SK-N-SH (cell line): Measurements from ENCODE around the gene MAP10. TPM values are rescaled to one million over a fixed set of nuclear protein-coding genes. Genes with fewer than 3 reads are reported as not detected.

Experiments used
- CTCF ChIA-PET: fragments of 300-600, 350-600 bp; formaldehyde crosslinking; extraction: SDS; loops from one replicate; lab custom pipeline; 2021; lab: Yijun Ruan, JAX
- POLR2A ChIA-PET: fragments of 350-600 bp; sonication (Branson Sonifier 250); formaldehyde crosslinking; extraction: SDS; loops from one replicate; lab custom pipeline; 2020; ENCODE audit warnings: antibody characterized with exemption, inconsistent platforms; lab: Yijun Ruan, JAX
- DNase-seq: peaks from one replicate; pipeline ENCODE4 v3.0.0; 2012
- H2AFZ ChIP-seq: fragments of 200-600 bp; sonication (generic); 2 replicates; pipeline ENCODE4 v1.8.1; 2016; ENCODE audit warnings: antibody characterized with exemption, mild to moderate bottlenecking, low read depth
- H3F3A ChIP-seq: fragments of 200-600 bp; sonication (generic); replicated peaks from 2 replicates; pipeline ENCODE3; 2016; ENCODE audit warnings: antibody characterized with exemption, mild to moderate bottlenecking; ENCODE audit not compliant: insufficient read depth
- H3K27ac ChIP-seq, 2 experiments: fragments of 200-500 bp in 1 of 2; fragments of 200-600 bp in 1 of 2; sonication (Bioruptor generic) in 1 of 2; sonication (generic), shearing (Covaris generic) in 1 of 2; 2 replicates each; pipeline versions ENCODE4 v1.5.1 to v1.6.1; 2014 to 2016; ENCODE audit warnings: low read depth in 2 of 2, inconsistent platforms in 1 of 2, low read length in 1 of 2, mild to moderate bottlenecking in 1 of 2, mixed read lengths in 1 of 2
- H3K27me3 ChIP-seq: fragments of 200-600 bp; sonication (generic), shearing (Covaris generic); 2 replicates; pipeline ENCODE4 v1.6.1; 2016; ENCODE audit warnings: mixed run types; ENCODE audit not compliant: insufficient read depth
- H3K36me3 ChIP-seq, 2 experiments: fragments of 200-500 bp in 1 of 2; fragments of 200-600 bp in 1 of 2; sonication (Bioruptor generic) in 1 of 2; sonication (generic) in 1 of 2; replicated peaks in 1 of 2; 2 replicates each; pipeline versions ENCODE3 to v1.5.1; 2014 to 2016; ENCODE audit warnings: low read length in 1 of 2, mild to moderate bottlenecking in 1 of 2; ENCODE audit not compliant: insufficient read depth in 2 of 2, control insufficient read depth in 1 of 2
- H3K4me1 ChIP-seq, 2 experiments: fragments of 200-500 bp in 1 of 2; fragments of 200-600 bp in 1 of 2; sonication (Bioruptor generic) in 1 of 2; sonication (generic), shearing (Covaris generic) in 1 of 2; 2 replicates each; pipeline versions ENCODE4 v1.5.1 to v1.6.1; 2014 to 2016; ENCODE audit warnings: low read depth in 1 of 2, low read length in 1 of 2, mixed run types in 1 of 2; ENCODE audit not compliant: insufficient read depth in 2 of 2, control insufficient read depth in 1 of 2
- H3K4me2 ChIP-seq: fragments of 200-600 bp; sonication (generic), shearing (Covaris generic); 2 replicates; pipeline ENCODE4 v1.6.1; 2017; ENCODE audit warnings: mixed run types
- H3K4me3 ChIP-seq, 2 experiments: fragments of 200-500 bp in 1 of 2; fragments of 200-600 bp in 1 of 2; sonication (Bioruptor generic) in 1 of 2; sonication (generic), shearing (Covaris generic) in 1 of 2; 2 replicates each; pipeline versions ENCODE4 v1.5.1 to v1.8.1; 2014 to 2016; ENCODE audit warnings: low read depth in 2 of 2, inconsistent platforms in 1 of 2, low read length in 1 of 2, mild to moderate bottlenecking in 1 of 2, mixed read lengths in 1 of 2, moderate library complexity in 1 of 2
- H3K79me2 ChIP-seq: fragments of 200-600 bp; sonication (generic); 2 replicates; pipeline ENCODE4 v1.8.1; 2017; ENCODE audit warnings: mild to moderate bottlenecking; ENCODE audit not compliant: insufficient read depth
- H3K9ac ChIP-seq: fragments of 200-600 bp; sonication (generic); 2 replicates; pipeline ENCODE4 v1.6.1; 2017; ENCODE audit warnings: mixed run types
- H3K9me2 ChIP-seq: fragments of 200-600 bp; sonication (generic); 2 replicates; pipeline ENCODE4 v1.6.1; 2017; ENCODE audit warnings: mixed run types
- H3K9me3 ChIP-seq: fragments of 200-600 bp; sonication (generic); 2 replicates; pipeline ENCODE4 v1.6.1; 2017; ENCODE audit warnings: mixed run types, mild to moderate bottlenecking, moderate library complexity
- H4K20me1 ChIP-seq: fragments of 200-600 bp; sonication (generic); 2 replicates; pipeline ENCODE4 v1.6.1; 2017; ENCODE audit warnings: mild to moderate bottlenecking, mixed run types; ENCODE audit not compliant: insufficient read depth
- EZH2phosphoT487 ChIP-seq: fragments of 200-600 bp; sonication (generic); IDR thresholded peaks from 2 replicates; pipeline ENCODE4 v1.6.1; 2017; ENCODE audit warnings: low read depth, mixed run types, mild to moderate bottlenecking, antibody characterized with exemption, moderate library complexity, borderline replicate concordance
- FOSL2 ChIP-seq: IDR thresholded peaks from 2 replicates; pipeline ENCODE4 v1.4.0; 2012; ENCODE audit warnings: low read depth, mild to moderate bottlenecking, moderate library complexity, borderline replicate concordance
- FOXJ3 ChIP-seq: sonication (generic); formaldehyde crosslinking; IDR thresholded peaks from 2 replicates; pipeline ENCODE4 v1.5.1; 2020; ENCODE audit warnings: mild to moderate bottlenecking, missing genetic modification reagents
- FOXM1 ChIP-seq: IDR thresholded peaks from 2 replicates; pipeline ENCODE4 v1.4.0; 2012; ENCODE audit warnings: low read depth, mild to moderate bottlenecking
- JUND ChIP-seq: IDR thresholded peaks from 2 replicates; pipeline ENCODE4 v1.4.0; 2012
- MXI1 ChIP-seq: IDR thresholded peaks from 2 replicates; pipeline ENCODE4 v1.6.1; 2012; ENCODE audit warnings: mild to moderate bottlenecking, low read depth, low read length, improper control_type of control experiment
- PBX3 ChIP-seq: IDR thresholded peaks from 2 replicates; pipeline ENCODE4; 2012
- RXRA ChIP-seq: IDR thresholded peaks from 2 replicates; pipeline ENCODE4 v1.4.0; 2012; ENCODE audit warnings: low read depth, mild to moderate bottlenecking, borderline replicate concordance
- SIN3A ChIP-seq: IDR thresholded peaks from 2 replicates; pipeline ENCODE4 v1.6.1; 2012; ENCODE audit warnings: low read depth, mild to moderate bottlenecking, low read length, moderate library complexity, borderline replicate concordance
- SMC3 ChIP-seq: IDR thresholded peaks from 2 replicates; pipeline ENCODE4 v1.6.1; 2012; ENCODE audit warnings: low read depth, low read length, improper control_type of control experiment
- TCF12 ChIP-seq: IDR thresholded peaks from 2 replicates; pipeline ENCODE4 v1.4.0; 2012
- YY1 ChIP-seq: IDR thresholded peaks from 2 replicates; pipeline ENCODE4 v1.4.0; 2012; ENCODE audit warnings: low read depth, mild to moderate bottlenecking
- WGBS: methylation state at CpG from one replicate; pipeline ENCODE4 v1.1.6; 2017; ENCODE audit warnings: low lambda C conversion rate; 5-methylcytosine and 5-hydroxymethylcytosine counted together
- polyA plus RNA-seq, 3 experiments: library from polyadenylated mRNA; depleted of rRNA; stranded (reverse); fragments of >200 nt; gene quantifications; 2 replicates each; pipeline ENCODE4 v1.2.3, GENCODE V29; 2012

The MAP10 gene
- polyA plus RNA-seq, 1 of the 3 experiments (the other 2 are of a cell fraction) = 0.43 TPM

DNA sequence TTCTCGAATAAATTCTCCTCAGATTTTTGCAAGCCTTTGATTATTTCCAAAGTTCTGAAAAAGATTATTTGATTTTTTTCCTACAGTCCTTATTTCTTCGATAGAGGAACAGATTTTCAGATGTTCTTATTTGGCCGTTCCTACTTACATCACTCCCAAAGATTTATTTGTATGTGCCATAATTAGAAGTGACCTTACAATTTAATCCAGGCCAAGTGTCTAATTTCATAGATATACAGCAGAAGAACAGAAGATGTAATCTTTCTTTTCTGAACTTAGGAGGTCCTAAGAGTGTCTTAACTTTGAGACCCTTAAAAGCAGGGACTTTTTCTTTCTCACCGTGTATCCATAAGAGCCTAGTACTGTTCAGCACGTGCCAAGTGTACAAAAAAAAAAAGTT, 46.3 kb downstream of the MAP10 start:
- CTCF ChIA-PET = no interaction called here
- no peak overlapping the region for H3K4me3 ChIP-seq
- no peaks in the 10 kb centered on the region for H3K9me3 ChIP-seq
- POLR2A ChIA-PET = no interaction called here
- no peak for DNase-seq
- no peak overlapping the region for H3K4me2 ChIP-seq
- H3F3A ChIP-seq = peaks cover 8% of the 10 kb centered on the region
- no peaks in the 10 kb centered on the region for H4K20me1 ChIP-seq
- H3K36me3 ChIP-seq = no peaks in the 10 kb centered on the region
- no peak overlapping the region for H3K9ac ChIP-seq
- H3K9me2 ChIP-seq = no peaks in the 10 kb centered on the region
- 42% methylated on average over 5 of the region's 5 CpGs for WGBS
- no peaks in the 10 kb centered on the region for H3K27me3 ChIP-seq
- TF ChIP-seq JUND = no peak
- no peak for TF ChIP-seq RXRA
- no peak for TF ChIP-seq MXI1
- TF ChIP-seq SMC3 = no peak
- TF ChIP-seq FOXM1 = no peak
- TF ChIP-seq EZH2phosphoT487 = no peak
- TF ChIP-seq YY1 = no peak
- no peak for TF ChIP-seq FOXJ3
- no peak for TF ChIP-seq PBX3
- TF ChIP-seq, all 33 proteins: peak for 0
- Histone ChIP-seq H3K27ac (no peak overlapping the region), H3K4me1 (peaks cover 0 to 2% of the 10 kb centered on the region in 2 experiments; a peak in 1 of 4 replicates), H2AFZ (no peak overlapping the region), H3K79me2 (no peaks in the 10 kb centered on the region)

GRCh38 chr1:232853994-232854797, 49.0 kb downstream of the MAP10 start:
- H3K4me1 ChIP-seq = peaks cover 0 to 2% of the 10 kb centered on the region in 2 experiments; a peak in 1 of 4 replicates
- H3K4me3 ChIP-seq = 0 out of 4 replicates have a peak overlapping the region, but pooled peaks of 1 of the 2 experiments have one; percentile 8
- no peaks in the 10 kb centered on the region for H4K20me1 ChIP-seq
- H3K9me3 ChIP-seq = no peaks in the 10 kb centered on the region
- TF ChIP-seq SIN3A = no peak
- 0 out of 2 replicates have a peak, but pooled peaks have one; percentile 19 for TF ChIP-seq TCF12
- peak; percentile 43; the same call in 1 of the 2 replicates for TF ChIP-seq FOSL2
- TF ChIP-seq, all 33 proteins: peak for 2
- POLR2A ChIA-PET = no interaction called here
- CTCF ChIA-PET = interaction anchor here (1.0 to 1.3 kb wide), 2 partner anchors 14 to 156 kb away, joined by 3 read pairs; no protein-coding TSS in a partner anchor
- WGBS = 25% methylated on average over 7 of the region's 7 CpGs
- DNase-seq = no peak
- Histone ChIP-seq H3K9ac (no peak overlapping the region), H3K4me2 (no peak overlapping the region; the same call in 1 of the 2 replicates), H3K27me3 (no peaks in the 10 kb centered on the region), H3F3A (peaks cover 8% of the 10 kb centered on the region), H2AFZ (no peak overlapping the region), H3K27ac (no peak overlapping the region), H3K79me2 (no peaks in the 10 kb centered on the region), H3K36me3 (no peaks in the 10 kb centered on the region), H3K9me2 (no peaks in the 10 kb centered on the region)
